Esophagus squamous epithelium (tissue), 5 donors: ENCODE measurements around the gene UTP3. TPM values are rescaled to one million over a fixed set of nuclear protein-coding genes. Genes with fewer than 3 reads are reported as not detected.
"Not testable (repeated sequence)": the region's sequence is repeated elsewhere in the genome, so short reads cannot be mapped to it uniquely, and the experiment has no call there.

Experiments used
- DNase-seq: peaks from one replicate; lab custom pipeline; 2025; lab: John Stamatoyannopoulos, UW
- H3K27ac ChIP-seq, 4 donors: fragments of 200-600 bp; sonication (generic); one replicate each; pipeline ENCODE4 v1.5.1; 2016 to 2019; ENCODE audit warnings: mild to moderate bottlenecking in 1 of 4
- H3K27me3 ChIP-seq, 4 donors: fragments of 200-600 bp; sonication (generic); 1 replicate in 3 of 4; 2 replicates in 1 of 4; pipeline versions ENCODE4 v1.5.1 to v1.6.0; 2017 to 2021; ENCODE audit warnings: antibody characterized with exemption in 1 of 4
- H3K36me3 ChIP-seq, 3 donors: fragments of 200-600 bp; sonication (generic); one replicate each; pipeline ENCODE4 v1.5.1; 2016 to 2019
- H3K4me1 ChIP-seq, 3 donors: fragments of 200-600 bp; sonication (generic); one replicate each; pipeline ENCODE4 v1.5.1; 2017 to 2019
- H3K4me3 ChIP-seq, 4 donors: fragments of 200-600 bp; sonication (generic); 1 replicate in 3 of 4; 2 replicates in 1 of 4; pipeline ENCODE4 v1.5.1; 2016 to 2019; ENCODE audit warnings: mild to moderate bottlenecking in 2 of 4, moderate library complexity in 1 of 4
- H3K9me3 ChIP-seq, 3 donors: fragments of 200-600 bp; sonication (generic); one replicate each; pipeline ENCODE4 v1.5.1; 2016 to 2019
- CTCF ChIP-seq, 6 experiments: fragments of 450-650 bp in 4 of 6; fragments of 200-600 bp in 2 of 6; sonication (generic) in 2 of 6; IDR thresholded peaks; one replicate each; pipeline ENCODE4 v1.5.1; 2016 to 2019; ENCODE audit warnings: antibody characterized with exemption in 6 of 6, mild to moderate bottlenecking in 4 of 6, moderate library complexity in 4 of 6
- POLR2A ChIP-seq, 4 donors: fragments of 450-650 bp; IDR thresholded peaks; one replicate each; pipeline ENCODE4 v1.6.1; 2017; ENCODE audit warnings: antibody characterized with exemption in 4 of 4, mild to moderate bottlenecking in 4 of 4, moderate library complexity in 3 of 4
- WGBS, 2 donors: methylation state at CpG; one replicate each; pipeline ENCODE4 v1.1.5; 2018; 5-methylcytosine and 5-hydroxymethylcytosine counted together
- intact Hi-C: fragments of 100-400 bp; cut with DNase I; formaldehyde crosslinking; loops from one replicate; pipeline ENCODE4 v1.15.0; 2022
- total RNA-seq, 4 donors: library from RNA; depleted of rRNA; stranded (reverse); fragments of >200 nt; gene quantifications; one replicate each; pipeline ENCODE4 v1.1.0, GENCODE V29; 2016
- donor health status: DM: yes; HTN: yes; CAD: no.

The UTP3 gene
- total RNA-seq, 4 donors from 2014 or later: 16.0 to 29.8 (median 24.4) TPM

GRCh38 chr4:70728091-70728490 lies 39.8 kb downstream of the UTP3 start:
- H3K36me3 ChIP-seq: no peaks in the 10 kb centered on the region
- no peaks in the 10 kb centered on the region for H3K27me3 ChIP-seq
- H3K4me3 ChIP-seq: no peak overlapping the region
- no peak overlapping the region for H3K27ac ChIP-seq
- TF ChIP-seq POLR2A (IDR thresholded peaks at IDR 0.05): no peak
- no peak for TF ChIP-seq CTCF (IDR thresholded peaks at IDR 0.05)
- DNase-seq: no peak
- intact Hi-C loops: no loop called here
- H3K9me3 ChIP-seq: no peaks in the 10 kb centered on the region
- H3K4me1 ChIP-seq: peaks cover 0 to 36% (median 8%) of the 10 kb centered on the region in 3 donors
- WGBS, 2 donors: 85 to 89% methylated on average over 11 of the region's 11 CpGs

- DNase-seq, H3K9me3 ChIP-seq, H3K4me3 ChIP-seq, H3K27me3 ChIP-seq, H3K36me3 ChIP-seq, intact Hi-C loops: not testable (repeated sequence)
- WGBS, 2 donors: 88 to 94% methylated on average over 9 of the region's 9 CpGs
- Histone ChIP-seq H3K27ac (peak overlapping the region in 1 of 4 donors; percentile 89), H3K4me1 (peaks cover 4 to 51% (median 9%) of the 10 kb centered on the region in 3 donors)
Measured at GRCh38 chr4:70732878-70733277, 44.5 kb downstream of the UTP3 start.

GRCh38 chr4:70734168-70734954 lies 46.0 kb downstream of the UTP3 start:
- Histone ChIP-seq H3K4me1 (peaks cover 4 to 60% (median 11%) of the 10 kb centered on the region in 3 donors), H3K4me3 (peak overlapping the region; percentile 20 to 60 (median 46)), H3K9me3 (no peaks in the 10 kb centered on the region), H3K27me3 (no peaks in the 10 kb centered on the region), H3K36me3 (no peaks in the 10 kb centered on the region), H3K27ac (peak overlapping the region; percentile 81 to 90 (median 85))
- 1% methylated on average over 5 of the region's 5 CpGs for WGBS, 2 donors
- DNase-seq: no peak
- intact Hi-C loops: no loop called here
- TF ChIP-seq POLR2A (IDR thresholded peaks at IDR 0.05): no peak
- TF ChIP-seq CTCF (IDR thresholded peaks at IDR 0.05): no peak

- H3K4me3 ChIP-seq: peak overlapping the region; percentile 20 to 60 (median 46)
- no peaks in the 10 kb centered on the region for H3K9me3 ChIP-seq
- peak overlapping the region; percentile 81 to 90 (median 85) for H3K27ac ChIP-seq
- H3K4me1 ChIP-seq: peaks cover 4 to 65% (median 15%) of the 10 kb centered on the region in 3 donors
- TF ChIP-seq CTCF (IDR thresholded peaks at IDR 0.05): no peak
- no peak for TF ChIP-seq POLR2A (IDR thresholded peaks at IDR 0.05)
- WGBS, 2 donors: 0 to 3% methylated on average over 3 of the region's 3 CpGs
- intact Hi-C loops: no loop called here
- no peak for DNase-seq
- no peaks in the 10 kb centered on the region for H3K27me3 ChIP-seq
- H3K36me3 ChIP-seq: no peaks in the 10 kb centered on the region
Measured at GRCh38 chr4:70734971-70735370, 46.6 kb downstream of the UTP3 start.

GRCh38 chr4:70735915-70736314 lies 47.6 kb downstream of the UTP3 start:
- H3K4me3 ChIP-seq, H3K9me3 ChIP-seq, DNase-seq, H3K27me3 ChIP-seq, H3K36me3 ChIP-seq, intact Hi-C loops: not testable (repeated sequence)
- peaks cover 4 to 75% (median 15%) of the 10 kb centered on the region in 3 donors for H3K4me1 ChIP-seq
- H3K27ac ChIP-seq: peak overlapping the region in 3 of 4 donors; percentile 17 to 90 (median 89)
- 30 to 39% methylated on average over 2 of the region's 2 CpGs for WGBS, 2 donors
- peak in 2 of 6 experiments; percentile 7 to 29 for TF ChIP-seq CTCF (IDR thresholded peaks at IDR 0.05)
